ENCODE measurements around the gene SORL1.

DNA sequence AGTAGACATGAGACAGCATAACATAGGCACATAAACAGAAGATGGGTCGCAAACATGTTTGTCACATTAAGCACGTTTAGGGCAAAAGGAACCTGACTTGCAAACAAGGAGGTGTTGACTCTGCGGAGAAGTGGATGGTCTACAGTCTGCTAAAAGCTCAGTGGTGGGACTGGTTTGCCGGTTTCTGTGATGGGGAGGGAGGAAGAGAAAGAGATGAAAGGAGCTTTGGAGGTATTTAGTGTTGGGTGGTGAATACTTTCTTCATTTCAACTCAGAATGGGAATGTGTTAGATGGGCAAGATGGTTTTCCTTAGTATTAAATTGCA lies 192.0 kb downstream of the SORL1 start:
- TF ChIP-seq, protein P1, sequence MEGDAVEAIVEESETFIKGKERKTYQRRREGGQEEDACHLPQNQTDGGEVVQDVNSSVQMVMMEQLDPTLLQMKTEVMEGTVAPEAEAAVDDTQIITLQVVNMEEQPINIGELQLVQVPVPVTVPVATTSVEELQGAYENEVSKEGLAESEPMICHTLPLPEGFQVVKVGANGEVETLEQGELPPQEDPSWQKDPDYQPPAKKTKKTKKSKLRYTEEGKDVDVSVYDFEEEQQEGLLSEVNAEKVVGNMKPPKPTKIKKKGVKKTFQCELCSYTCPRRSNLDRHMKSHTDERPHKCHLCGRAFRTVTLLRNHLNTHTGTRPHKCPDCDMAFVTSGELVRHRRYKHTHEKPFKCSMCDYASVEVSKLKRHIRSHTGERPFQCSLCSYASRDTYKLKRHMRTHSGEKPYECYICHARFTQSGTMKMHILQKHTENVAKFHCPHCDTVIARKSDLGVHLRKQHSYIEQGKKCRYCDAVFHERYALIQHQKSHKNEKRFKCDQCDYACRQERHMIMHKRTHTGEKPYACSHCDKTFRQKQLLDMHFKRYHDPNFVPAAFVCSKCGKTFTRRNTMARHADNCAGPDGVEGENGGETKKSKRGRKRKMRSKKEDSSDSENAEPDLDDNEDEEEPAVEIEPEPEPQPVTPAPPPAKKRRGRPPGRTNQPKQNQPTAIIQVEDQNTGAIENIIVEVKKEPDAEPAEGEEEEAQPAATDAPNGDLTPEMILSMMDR (IDR thresholded peaks at IDR 0.05; ENCODE audit: low read depth, low read length): no peak
- TF ChIP-seq POLR2A (IDR thresholded peaks at IDR 0.05; ENCODE audit: extremely low read depth, insufficient read length): no peak
- TF ChIP-seq, protein P2, sequence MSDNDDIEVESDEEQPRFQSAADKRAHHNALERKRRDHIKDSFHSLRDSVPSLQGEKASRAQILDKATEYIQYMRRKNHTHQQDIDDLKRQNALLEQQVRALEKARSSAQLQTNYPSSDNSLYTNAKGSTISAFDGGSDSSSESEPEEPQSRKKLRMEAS (IDR thresholded peaks at IDR 0.05; ENCODE audit: low read depth, low read length): no peak
